Bronchial epithelial cell (primary cell): ENCODE results near the gene ANAPC7. TPM values are rescaled to one million over a fixed set of nuclear protein-coding genes. Genes with fewer than 3 reads are reported as not detected.
A peak's percentile ranks its signal among the peaks of the same experiment; 100 is the strongest.

Experiments used
- DNase-seq: peaks from one replicate; pipeline ENCODE4 v3.0.0-alpha.2; 2010; ENCODE audit warnings: low read depth
- FAIRE-seq: peaks from 2 replicates; lab custom pipeline; 2011; peaks lifted over from hg19 to GRCh38; lab: Jason Lieb, UNC
- H3K27me3 ChIP-seq: 2 replicates; pipeline ENCODE4 v1.5.1; 2011; ENCODE audit warnings: low read length; ENCODE audit not compliant: control insufficient read depth, insufficient read depth
- H3K36me3 ChIP-seq: 2 replicates; pipeline ENCODE4 v1.5.1; 2011; ENCODE audit warnings: low read length; ENCODE audit not compliant: control insufficient read depth, insufficient read depth
- H3K4me3 ChIP-seq: 2 replicates; pipeline ENCODE4 v1.5.1; 2011; ENCODE audit warnings: mild to moderate bottlenecking, low read depth, low read length, control low read depth
- CTCF ChIP-seq: IDR thresholded peaks from 2 replicates; pipeline ENCODE4 v1.5.1; 2011; ENCODE audit warnings: mild to moderate bottlenecking, moderate library complexity, low read length, control low read depth, inconsistent platforms; ENCODE audit not compliant: insufficient read depth, severe bottlenecking
- total RNA-seq: library from RNA; depleted of rRNA; stranded (reverse); fragments of >200 nt; gene quantifications from 2 replicates; pipeline ENCODE4 v1.2.1, GENCODE V29; 2014

The ANAPC7 gene
- total RNA-seq, 1 donor from 2014 or later = 36.1 TPM

- peaks cover 46% of the 10 kb centered on the region for H3K36me3 ChIP-seq
- TF ChIP-seq CTCF = no peak
- H3K4me3 ChIP-seq = no peak overlapping the region
- H3K27me3 ChIP-seq = no peaks in the 10 kb centered on the region
- FAIRE-seq (no peak), DNase-seq (no peak)
These were observed 57.5 kb downstream of the ANAPC7 start for GRCh38 chr12:110345963-110346362.

- no peak for TF ChIP-seq CTCF
- FAIRE-seq (peak; percentile 99), DNase-seq (peak; percentile 99)
- no peaks in the 10 kb centered on the region for H3K27me3 ChIP-seq
- no peak overlapping the region for H3K4me3 ChIP-seq
- peaks cover 51% of the 10 kb centered on the region for H3K36me3 ChIP-seq
These were observed 58.3 kb downstream of the ANAPC7 start for GRCh38 chr12:110345176-110345661.

GRCh38 chr12:110344657-110345056 is 58.9 kb downstream of the ANAPC7 start:
- TF ChIP-seq CTCF = no peak
- FAIRE-seq = no peak

GRCh38 chr12:110343736-110344555 is 59.6 kb downstream of the ANAPC7 start:
- Histone ChIP-seq H3K27me3 (no peaks in the 10 kb centered on the region), H3K36me3 (peaks cover 46% of the 10 kb centered on the region), H3K4me3 (no peak overlapping the region)
- no peak for DNase-seq
- no peak for TF ChIP-seq CTCF
- FAIRE-seq = peak; percentile 83

More at GRCh38 chr12:110344657-110345056, 58.9 kb downstream of the ANAPC7 start:
- H3K36me3 ChIP-seq = peaks cover 50% of the 10 kb centered on the region
- no peak overlapping the region for H3K4me3 ChIP-seq
- H3K27me3 ChIP-seq = no peaks in the 10 kb centered on the region
- DNase-seq = no peak

GRCh38 chr12:110343114-110343513 is 60.4 kb downstream of the ANAPC7 start:
- peaks cover 46% of the 10 kb centered on the region for H3K36me3 ChIP-seq
- no peaks in the 10 kb centered on the region for H3K27me3 ChIP-seq
- no peak for TF ChIP-seq CTCF
- H3K4me3 ChIP-seq = no peak overlapping the region
- FAIRE-seq (no peak), DNase-seq (no peak)
